KMS-11 (cell line): ENCODE data around the gene LNX2.
A peak's percentile ranks its signal among the peaks of the same experiment; 100 is the strongest.

Experiments
- H2AFZ ChIP-seq: fragments of 200-600 bp; sonication (generic); 2 replicates; pipeline ENCODE4 v1.6.1; 2016; ENCODE audit warnings: antibody characterized with exemption, mixed run types, low read depth
- H3K27ac ChIP-seq: fragments of 200-600 bp; sonication (generic); 2 replicates; pipeline ENCODE4 v1.6.1; 2016; ENCODE audit warnings: mild to moderate bottlenecking, mixed run types
- H3K27me3 ChIP-seq: fragments of 200-600 bp; sonication (generic); 2 replicates; pipeline ENCODE4 v1.6.1; 2017; ENCODE audit warnings: mild to moderate bottlenecking, low read depth, mixed run types, moderate library complexity; ENCODE audit not compliant: insufficient read depth
- H3K36me3 ChIP-seq: fragments of 200-600 bp; sonication (generic); 2 replicates; pipeline ENCODE4 v1.6.1; 2017; ENCODE audit warnings: mild to moderate bottlenecking, mixed run types; ENCODE audit not compliant: insufficient read depth
- H3K4me1 ChIP-seq: fragments of 200-600 bp; sonication (generic); 2 replicates; pipeline ENCODE4 v1.6.1; 2016; ENCODE audit warnings: mild to moderate bottlenecking, low read depth, mixed run types; ENCODE audit not compliant: poor library complexity, severe bottlenecking
- H3K4me2 ChIP-seq: fragments of 200-600 bp; sonication (generic); 2 replicates; pipeline ENCODE4 v1.7.0; 2016; ENCODE audit warnings: mild to moderate bottlenecking, mixed run types
- H3K4me3 ChIP-seq: fragments of 200-600 bp; sonication (generic); IDR thresholded peaks from 2 replicates; pipeline ENCODE4 v1.6.1; 2017; ENCODE audit warnings: low read depth, low read length, mixed read lengths; ENCODE audit not compliant: insufficient read depth
- H3K79me2 ChIP-seq: fragments of 200-600 bp; sonication (generic); 2 replicates; pipeline ENCODE4 v1.6.1; 2016; ENCODE audit warnings: low read depth, mixed run types; ENCODE audit not compliant: insufficient read depth
- H3K9ac ChIP-seq: fragments of 200-600 bp; sonication (generic); 2 replicates; pipeline ENCODE4 v1.6.1; 2016; ENCODE audit warnings: mild to moderate bottlenecking, mixed run types
- H4K20me1 ChIP-seq: fragments of 200-600 bp; sonication (generic); 2 replicates; pipeline ENCODE4 v1.6.1; 2016; ENCODE audit warnings: mild to moderate bottlenecking, mixed run types; ENCODE audit not compliant: insufficient read depth
- CTCF ChIP-seq: fragments of 200-600 bp; sonication (generic); conservative IDR thresholded peaks from 2 replicates; pipeline ENCODE4 v1.6.1; 2017; ENCODE audit warnings: low read depth, mild to moderate bottlenecking, antibody characterized with exemption, low read length, moderate library complexity, mixed read lengths

LNX2 gene

GRCh38 chr13:27599845-27600553 is 20.3 kb downstream of the LNX2 start:
- Histone ChIP-seq H3K4me2 (peak overlapping the region; percentile 34; the same call in 1 of the 2 replicates), H2AFZ (no peak overlapping the region), H3K4me3 (no peak overlapping the region), H3K36me3 (no peaks in the 10 kb centered on the region), H3K27me3 (no peaks in the 10 kb centered on the region), H3K79me2 (peaks cover 77% of the 10 kb centered on the region; the same call in 1 of the 2 replicates), H4K20me1 (no peaks in the 10 kb centered on the region), H3K4me1 (peaks cover 90% of the 10 kb centered on the region), H3K27ac (peak overlapping the region; percentile 13; the same call in 1 of the 2 replicates), H3K9ac (no peak overlapping the region)
- TF ChIP-seq CTCF, result no peak

- no peak for TF ChIP-seq CTCF
- Histone ChIP-seq H2AFZ (no peak overlapping the region), H4K20me1 (no peaks in the 10 kb centered on the region), H3K27me3 (no peaks in the 10 kb centered on the region), H3K9ac (no peak overlapping the region), H3K4me1 (peaks cover 92% of the 10 kb centered on the region), H3K36me3 (no peaks in the 10 kb centered on the region), H3K27ac (no peak overlapping the region), H3K4me2 (peak overlapping the region; percentile 34; the same call in 1 of the 2 replicates), H3K4me3 (no peak overlapping the region), H3K79me2 (peaks cover 74% of the 10 kb centered on the region; the same call in 1 of the 2 replicates)
These were observed 21.2 kb downstream of the LNX2 start for GRCh38 chr13:27599096-27599495.

GRCh38 chr13:27595055-27595811 is 25.1 kb downstream of the LNX2 start:
- Histone ChIP-seq H3K4me2 (peak overlapping the region; percentile 39; the same call in 1 of the 2 replicates), H3K9ac (no peak overlapping the region), H3K4me3 (no peak overlapping the region), H3K79me2 (peaks cover 39% of the 10 kb centered on the region; the same call in 1 of the 2 replicates), H4K20me1 (no peaks in the 10 kb centered on the region), H3K27me3 (no peaks in the 10 kb centered on the region), H2AFZ (no peak overlapping the region), H3K36me3 (no peaks in the 10 kb centered on the region), H3K27ac (peak overlapping the region; percentile 18; the same call in 1 of the 2 replicates), H3K4me1 (peaks cover 88% of the 10 kb centered on the region)
- no peak for TF ChIP-seq CTCF

GRCh38 chr13:27593267-27593666 is 27.1 kb downstream of the LNX2 start:
- Histone ChIP-seq H3K79me2 (peaks cover 27% of the 10 kb centered on the region; the same call in 1 of the 2 replicates), H3K36me3 (no peaks in the 10 kb centered on the region), H3K9ac (no peak overlapping the region), H3K4me3 (no peak overlapping the region), H3K27ac (peak overlapping the region; percentile 46), H4K20me1 (no peaks in the 10 kb centered on the region), H3K4me1 (peaks cover 69% of the 10 kb centered on the region), H3K27me3 (no peaks in the 10 kb centered on the region), H2AFZ (no peak overlapping the region), H3K4me2 (peak overlapping the region; percentile 40)
- TF ChIP-seq CTCF, result no peak
